Measurements from ENCODE around the gene SEL1L3.

DNA sequence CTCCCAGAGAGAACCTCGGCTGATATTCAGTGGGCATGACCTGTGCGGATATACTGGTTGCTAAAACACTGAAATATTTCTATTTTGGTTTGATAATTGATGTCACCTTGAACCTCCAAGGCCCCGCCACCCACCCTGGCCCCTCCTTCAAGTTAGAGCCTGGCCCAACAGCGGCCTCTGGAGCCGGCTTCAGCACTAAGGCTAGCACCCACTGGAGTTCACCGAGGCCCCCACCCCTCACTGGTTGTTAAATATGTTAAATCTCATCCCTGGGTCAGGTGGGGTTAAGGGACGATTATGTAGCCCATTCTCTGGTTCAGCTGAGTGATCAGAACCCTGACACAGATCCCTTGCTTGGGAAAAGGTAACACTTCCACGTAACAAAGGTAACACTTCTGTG is 24.3 kb downstream of the SEL1L3 start:
- TF ChIP-seq, protein P1, sequence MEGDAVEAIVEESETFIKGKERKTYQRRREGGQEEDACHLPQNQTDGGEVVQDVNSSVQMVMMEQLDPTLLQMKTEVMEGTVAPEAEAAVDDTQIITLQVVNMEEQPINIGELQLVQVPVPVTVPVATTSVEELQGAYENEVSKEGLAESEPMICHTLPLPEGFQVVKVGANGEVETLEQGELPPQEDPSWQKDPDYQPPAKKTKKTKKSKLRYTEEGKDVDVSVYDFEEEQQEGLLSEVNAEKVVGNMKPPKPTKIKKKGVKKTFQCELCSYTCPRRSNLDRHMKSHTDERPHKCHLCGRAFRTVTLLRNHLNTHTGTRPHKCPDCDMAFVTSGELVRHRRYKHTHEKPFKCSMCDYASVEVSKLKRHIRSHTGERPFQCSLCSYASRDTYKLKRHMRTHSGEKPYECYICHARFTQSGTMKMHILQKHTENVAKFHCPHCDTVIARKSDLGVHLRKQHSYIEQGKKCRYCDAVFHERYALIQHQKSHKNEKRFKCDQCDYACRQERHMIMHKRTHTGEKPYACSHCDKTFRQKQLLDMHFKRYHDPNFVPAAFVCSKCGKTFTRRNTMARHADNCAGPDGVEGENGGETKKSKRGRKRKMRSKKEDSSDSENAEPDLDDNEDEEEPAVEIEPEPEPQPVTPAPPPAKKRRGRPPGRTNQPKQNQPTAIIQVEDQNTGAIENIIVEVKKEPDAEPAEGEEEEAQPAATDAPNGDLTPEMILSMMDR (IDR thresholded peaks at IDR 0.05) = no peak
- TF ChIP-seq POLR2A (IDR thresholded peaks at IDR 0.05) = no peak
